Retinal pigment epithelial cell (primary cell): ENCODE data around the gene PHKB.

Experiments used
- DNase-seq: peaks from one replicate; pipeline ENCODE4 v3.0.0-alpha.2; 2010; ENCODE audit warnings: low read depth
- H3K4me3 ChIP-seq: 2 replicates; pipeline ENCODE4 v1.5.1; 2011; ENCODE audit warnings: mild to moderate bottlenecking, low read length, control low read depth, moderate library complexity
- CTCF ChIP-seq: conservative IDR thresholded peaks from 2 replicates; pipeline ENCODE4 v1.5.1; 2011; ENCODE audit warnings: low read depth, low read length, control low read depth, inconsistent platforms

PHKB gene

GRCh38 chr16:47734987-47735594, 274.0 kb downstream of the PHKB start:
- no peak for TF ChIP-seq CTCF
- DNase-seq, result no peak
- no peak overlapping the region for H3K4me3 ChIP-seq

- no peak overlapping the region for H3K4me3 ChIP-seq
Observed at GRCh38 chr16:47750371-47750770, 289.2 kb downstream of the PHKB start.

More at GRCh38 chr16:47750371-47750770, 289.2 kb downstream of the PHKB start:
- no peak for TF ChIP-seq CTCF
- no peak for DNase-seq
